Non-pigmented ciliary epithelial cell (primary cell): ENCODE results near the gene METRN.

Experiments
- DNase-seq: peaks from one replicate; pipeline ENCODE4 v3.0.0-alpha.2; 2010; ENCODE audit warnings: low read depth

Gene METRN

DNA sequence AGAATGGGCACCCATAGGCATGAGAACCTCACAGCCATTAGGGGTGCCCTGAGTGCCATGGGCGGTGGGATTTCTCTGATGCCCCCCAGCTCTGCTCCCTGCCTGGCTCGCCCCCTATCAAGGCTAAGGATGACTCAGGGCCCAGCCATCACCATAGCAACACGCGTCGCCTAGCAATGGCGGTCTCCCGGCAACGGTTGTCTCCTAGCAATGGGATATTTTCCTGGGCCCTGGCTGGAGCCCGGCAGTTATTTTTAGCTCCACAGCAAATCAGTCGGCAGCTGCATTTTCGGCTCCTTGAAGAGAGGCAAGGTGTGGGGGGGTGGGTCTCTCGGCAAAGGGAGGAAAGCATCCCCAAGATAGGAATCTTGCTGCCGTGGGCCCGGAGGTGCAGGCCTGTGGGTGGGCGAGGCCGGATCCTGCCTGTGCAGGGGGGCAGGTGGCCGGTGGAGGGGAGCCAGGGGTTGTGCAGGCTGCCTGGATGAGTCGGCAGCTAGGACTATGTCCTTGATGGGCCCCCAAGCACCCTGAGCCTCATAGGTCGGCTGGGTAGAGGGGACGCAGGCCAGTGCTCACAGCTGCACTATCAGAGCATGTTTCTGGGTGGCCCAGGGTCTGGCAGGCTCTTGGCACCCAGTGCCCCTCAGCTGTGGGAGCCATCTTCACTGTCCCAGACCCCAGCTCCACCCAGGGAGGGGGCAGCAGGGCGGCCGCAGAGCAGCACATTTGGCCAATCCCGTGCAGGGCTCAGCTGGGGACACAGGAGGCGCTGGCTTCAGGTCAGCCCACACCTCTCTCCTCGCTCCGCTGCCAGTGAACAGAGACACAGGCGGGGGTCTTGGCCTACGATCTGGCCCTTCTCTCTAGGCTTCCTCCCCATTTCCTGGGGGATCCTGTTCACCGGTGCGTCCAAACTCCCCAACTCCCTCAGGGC lies 5.1 kb upstream of the METRN start:
- peak; percentile 65 for DNase-seq

DNA sequence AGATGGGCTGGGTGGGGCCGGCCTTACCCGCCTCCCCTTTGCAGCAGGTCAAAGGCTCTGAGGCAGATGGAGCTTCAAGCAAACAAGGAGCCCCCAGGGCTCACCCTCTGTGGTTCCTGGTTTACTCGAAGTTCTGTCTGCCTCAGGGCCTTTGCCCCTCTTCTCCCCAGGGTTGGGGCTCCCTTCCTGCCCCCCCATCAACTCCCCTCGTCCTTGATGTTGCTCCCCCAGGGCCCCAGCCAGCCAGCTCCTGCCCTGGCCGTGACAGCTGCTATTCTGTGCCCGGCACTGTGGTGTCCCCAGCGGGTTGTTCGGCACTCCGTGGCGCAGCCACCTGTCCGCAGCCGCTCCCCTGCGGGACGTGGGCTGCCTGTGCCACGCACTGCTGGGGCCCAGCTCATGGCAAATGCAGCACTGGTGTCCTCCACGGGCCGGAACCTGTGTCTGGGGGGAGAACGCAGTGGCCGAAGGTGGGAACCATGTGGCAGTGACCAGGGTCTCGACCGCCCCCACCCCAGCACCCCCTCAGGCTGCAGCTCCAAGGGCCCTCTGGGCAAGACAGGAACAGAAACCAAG lies 4.3 kb upstream of the METRN start:
- DNase-seq = no peak

DNA sequence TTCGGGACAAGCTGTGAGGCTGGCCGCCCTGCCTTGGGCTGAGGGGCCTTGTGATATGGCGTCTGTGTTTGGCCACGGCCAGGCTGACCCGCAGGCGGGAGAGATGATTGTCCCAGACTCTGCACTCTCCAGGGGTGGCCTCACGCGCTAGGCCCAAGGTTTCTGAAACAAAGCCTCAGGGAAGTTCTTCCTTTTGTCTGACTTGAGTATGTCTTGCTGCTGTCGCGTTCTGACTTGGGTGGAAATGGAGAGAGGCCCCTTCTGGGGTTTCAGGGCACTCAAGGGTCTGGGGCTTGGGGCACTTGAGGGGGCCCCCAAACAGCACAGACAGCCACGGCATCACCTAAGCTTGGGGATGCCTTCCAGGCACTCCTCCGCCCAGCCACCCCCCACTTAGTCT lies 3.8 kb upstream of the METRN start:
- DNase-seq = no peak

DNA sequence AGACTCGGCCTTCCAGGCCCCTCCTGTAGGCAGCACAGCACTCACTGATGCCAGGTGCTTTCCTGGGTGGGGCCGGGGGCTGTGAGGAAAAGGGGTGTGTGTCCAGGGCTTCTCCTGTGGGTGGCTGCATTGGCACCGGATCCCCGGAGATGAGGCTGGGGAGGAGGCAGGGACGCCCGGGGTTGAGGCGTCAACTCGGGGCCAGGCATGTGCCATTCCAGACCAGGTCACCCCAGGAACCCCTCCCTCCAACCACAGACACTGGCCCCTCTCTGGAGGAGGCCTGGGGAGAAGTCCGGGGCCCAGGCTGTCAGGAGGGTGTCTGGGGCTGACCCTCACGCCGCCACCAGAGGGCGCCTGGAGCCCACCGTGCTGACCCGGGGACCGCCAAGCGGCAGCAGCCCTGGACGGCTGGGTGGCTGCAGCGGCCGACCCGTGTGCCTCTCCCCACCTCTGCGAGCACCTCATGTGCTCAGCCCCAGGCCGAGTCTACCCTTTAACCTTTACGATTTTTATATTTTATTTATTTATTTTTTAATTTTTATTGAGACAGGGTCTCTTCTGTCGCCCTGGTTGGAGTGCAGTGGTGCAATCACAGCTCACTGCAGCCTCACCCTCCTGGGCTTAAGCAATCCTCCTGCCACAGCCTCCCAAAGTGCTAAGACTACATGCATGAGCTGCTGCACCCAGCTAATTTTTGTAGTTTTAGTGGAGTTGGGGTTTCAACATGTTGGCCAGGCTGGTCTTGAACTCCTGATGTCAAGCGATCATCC lies 3.2 kb upstream of the METRN start:
- no peak for DNase-seq

DNA sequence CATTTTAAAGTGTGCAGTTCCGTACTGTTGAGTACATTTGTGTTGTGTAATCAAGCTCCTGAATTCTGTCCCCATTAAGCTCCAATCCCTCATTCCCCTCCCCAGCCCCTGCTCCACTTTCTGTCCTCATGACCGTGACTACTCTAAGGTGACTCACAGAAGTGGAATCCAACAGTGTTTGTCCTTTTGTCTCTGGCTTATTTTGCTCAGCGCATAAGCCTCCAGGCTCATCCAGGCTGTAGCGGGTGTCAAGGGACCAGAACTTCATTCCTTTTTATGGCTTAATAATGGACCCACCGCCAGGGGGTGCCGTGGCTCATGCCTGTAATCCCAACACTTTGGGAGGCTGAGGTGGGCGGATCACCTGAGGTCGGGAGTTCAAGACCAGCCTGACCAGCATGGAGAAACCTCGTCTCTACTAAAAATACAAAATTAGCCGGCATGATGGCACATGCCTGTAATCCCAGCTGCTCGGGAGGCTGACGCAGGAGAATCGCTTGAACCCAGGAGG lies 2.1 kb upstream of the METRN start:
- DNase-seq = peak; percentile 88

DNA sequence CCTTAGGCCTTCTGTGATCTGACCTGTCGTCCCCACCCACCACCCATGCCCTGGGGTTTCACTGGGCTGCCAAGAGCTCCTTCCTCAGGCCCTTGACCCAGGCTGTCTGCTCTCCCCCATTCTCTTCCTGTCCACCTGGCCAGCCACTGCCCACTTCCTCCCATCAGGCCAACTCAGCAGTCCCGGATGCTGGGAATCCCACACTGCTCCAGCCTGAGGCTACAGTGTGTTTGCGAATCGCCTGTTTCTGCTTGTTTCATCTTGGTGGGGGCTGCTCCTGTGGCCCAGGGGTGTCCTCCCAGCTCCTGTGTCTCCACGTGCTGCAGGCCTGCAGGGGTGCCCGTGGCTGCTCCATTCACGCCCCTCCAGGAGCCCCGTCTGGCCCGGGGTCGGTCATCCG lies 839 bp upstream of the METRN start:
- no peak for DNase-seq

DNA sequence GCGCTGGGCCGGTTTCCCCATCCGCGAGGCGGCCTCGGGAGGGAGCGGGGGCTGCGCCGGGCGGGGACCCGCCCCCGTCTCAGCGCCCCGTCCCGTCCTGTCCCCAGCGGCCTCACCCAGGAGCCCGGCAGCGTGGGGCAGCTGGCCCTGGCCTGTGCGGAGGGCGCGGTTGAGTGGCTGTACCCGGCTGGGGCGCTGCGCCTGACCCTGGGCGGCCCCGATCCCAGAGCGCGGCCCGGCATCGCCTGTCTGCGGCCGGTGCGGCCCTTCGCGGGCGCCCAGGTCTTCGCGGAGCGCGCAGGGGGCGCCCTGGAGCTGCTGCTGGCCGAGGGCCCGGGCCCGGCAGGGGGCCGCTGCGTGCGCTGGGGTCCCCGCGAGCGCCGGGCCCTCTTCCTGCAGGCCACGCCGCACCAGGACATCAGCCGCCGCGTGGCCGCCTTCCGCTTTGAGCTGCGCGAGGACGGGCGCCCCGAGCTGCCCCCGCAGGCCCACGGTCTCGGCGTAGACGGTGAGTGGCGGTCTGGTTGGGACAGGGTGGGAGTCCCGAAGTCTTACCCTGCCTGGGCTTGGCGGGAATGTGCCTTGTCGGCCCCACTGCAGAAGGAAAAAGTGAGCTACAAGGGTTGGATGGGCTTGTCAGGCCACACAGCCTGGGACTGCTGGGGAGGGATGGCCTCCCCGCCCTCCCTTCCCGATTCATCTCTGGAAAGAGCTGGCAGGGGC lies 720 bp downstream of the METRN start:
- DNase-seq = no peak

DNA sequence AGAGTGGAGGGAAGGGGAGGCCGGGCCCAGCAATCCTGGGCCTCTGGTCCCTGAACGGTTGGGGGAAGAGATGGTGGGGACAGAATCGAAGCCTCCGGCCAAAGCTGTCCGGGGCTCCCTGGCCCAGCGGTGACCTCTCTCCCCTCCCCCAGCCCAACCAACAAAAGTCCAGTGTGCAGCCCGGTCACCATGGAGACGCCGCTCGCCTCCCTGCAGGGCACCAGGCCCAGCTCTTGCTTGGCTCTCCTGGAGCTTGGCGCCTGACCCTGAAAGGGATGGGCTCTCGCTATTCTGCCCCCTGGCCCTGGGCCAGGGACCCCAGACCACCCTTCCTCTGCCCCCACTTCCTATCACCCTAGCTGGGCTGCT lies 1.3 kb downstream of the METRN start:
- DNase-seq = no peak

DNA sequence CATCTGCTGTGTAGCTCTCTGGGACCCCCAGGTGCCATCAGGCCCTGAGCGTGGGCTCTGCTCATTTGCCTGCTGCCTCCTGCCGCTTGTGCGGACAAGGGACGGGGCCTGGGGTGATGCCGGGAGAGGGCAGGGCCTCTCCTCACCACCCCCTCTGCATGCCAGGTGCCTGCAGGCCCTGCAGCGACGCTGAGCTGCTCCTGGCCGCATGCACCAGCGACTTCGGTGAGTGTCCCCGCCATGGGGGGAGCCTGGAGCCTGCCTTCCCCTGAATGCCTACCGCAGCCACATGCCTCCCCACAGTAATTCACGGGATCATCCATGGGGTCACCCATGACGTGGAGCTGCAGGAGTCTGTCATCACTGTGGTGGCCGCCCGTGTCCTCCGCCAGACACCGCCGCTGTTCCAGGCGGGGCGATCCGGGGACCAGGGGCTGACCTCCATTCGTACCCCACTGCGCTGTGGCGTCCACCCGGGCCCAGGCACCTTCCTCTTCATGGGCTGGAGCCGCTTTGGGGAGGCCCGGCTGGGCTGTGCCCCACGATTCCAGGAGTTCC lies 1.9 kb downstream of the METRN start:
- DNase-seq = no peak

DNA sequence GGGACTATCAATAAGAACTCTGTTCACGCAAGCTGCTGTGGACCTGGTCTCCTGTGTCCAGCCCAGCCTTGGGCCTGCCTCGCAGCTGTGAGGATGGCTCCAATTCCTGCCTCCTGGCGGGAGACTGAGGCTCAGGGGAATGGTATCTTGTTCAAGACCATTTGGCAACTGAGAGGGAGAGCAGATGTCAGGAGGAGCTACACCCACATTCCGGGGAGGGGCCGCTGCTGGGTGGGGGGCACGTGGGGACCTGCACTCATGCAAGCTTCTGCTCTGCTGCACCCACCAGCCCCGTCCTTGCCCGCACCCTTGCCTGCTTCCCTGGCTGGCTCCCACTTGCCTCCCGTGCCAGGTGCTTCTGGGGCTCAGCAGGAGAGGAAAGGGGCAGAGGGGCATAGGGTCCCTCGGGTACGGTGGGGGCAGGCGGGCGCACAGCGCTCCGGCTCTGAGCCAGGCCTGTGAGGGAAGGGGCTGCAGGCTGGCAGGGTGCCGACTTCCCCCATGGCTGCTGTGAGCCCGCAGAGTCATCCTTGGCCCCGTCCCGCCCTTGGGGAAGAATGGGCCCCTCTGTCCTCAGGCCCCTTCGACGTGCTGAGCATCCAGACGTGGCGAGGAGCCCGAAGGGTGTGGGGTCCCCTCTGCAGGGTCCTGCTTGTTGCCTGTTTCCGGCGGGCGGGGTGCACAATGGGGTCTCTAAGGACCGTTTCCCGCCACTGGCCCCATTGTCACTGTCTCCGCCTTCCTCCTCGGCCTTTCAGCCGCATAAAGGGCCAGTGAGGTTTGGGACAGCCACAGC lies 2.7 kb downstream of the METRN start:
- DNase-seq = no peak

DNA sequence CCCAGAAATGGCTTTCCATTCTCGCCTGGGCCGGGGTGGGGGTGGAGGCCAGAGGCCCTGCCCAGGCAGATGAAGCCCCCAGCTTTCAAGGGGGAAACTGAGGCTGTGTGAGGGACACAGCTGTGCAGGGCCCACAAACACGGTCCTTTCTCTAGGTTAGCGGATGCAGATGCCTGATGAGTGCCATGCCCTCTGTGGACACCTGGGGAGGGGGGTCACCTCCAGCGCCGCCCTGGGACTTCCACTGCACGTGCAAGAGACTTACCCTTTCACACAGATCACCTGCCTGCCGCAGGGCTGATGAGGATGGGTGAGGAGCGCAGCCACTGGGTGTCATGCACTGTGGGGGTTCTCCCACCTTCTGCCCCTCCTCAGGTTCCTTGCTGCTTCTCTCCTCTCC lies 3.5 kb downstream of the METRN start:
- no peak for DNase-seq

DNA sequence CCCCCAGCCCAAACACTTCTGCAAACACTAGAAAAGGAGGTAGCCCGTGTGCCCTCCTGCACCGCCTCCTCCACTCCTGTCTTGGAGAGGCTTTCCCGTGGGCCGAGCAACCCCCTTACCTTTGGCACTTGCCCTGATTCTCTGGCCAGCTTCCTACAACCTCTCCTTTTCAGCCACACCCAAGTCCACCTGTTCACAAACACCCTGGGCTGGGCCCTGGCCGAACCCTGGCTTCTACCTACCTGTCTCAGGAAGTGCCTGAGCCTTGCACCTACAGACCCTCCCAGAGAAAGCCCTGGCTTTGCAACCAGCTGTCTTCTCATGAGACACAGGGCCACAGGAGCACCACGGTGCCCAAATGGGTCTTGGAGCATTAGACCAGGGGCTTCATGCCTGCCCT lies 4.0 kb downstream of the METRN start:
- DNase-seq = no peak

DNA sequence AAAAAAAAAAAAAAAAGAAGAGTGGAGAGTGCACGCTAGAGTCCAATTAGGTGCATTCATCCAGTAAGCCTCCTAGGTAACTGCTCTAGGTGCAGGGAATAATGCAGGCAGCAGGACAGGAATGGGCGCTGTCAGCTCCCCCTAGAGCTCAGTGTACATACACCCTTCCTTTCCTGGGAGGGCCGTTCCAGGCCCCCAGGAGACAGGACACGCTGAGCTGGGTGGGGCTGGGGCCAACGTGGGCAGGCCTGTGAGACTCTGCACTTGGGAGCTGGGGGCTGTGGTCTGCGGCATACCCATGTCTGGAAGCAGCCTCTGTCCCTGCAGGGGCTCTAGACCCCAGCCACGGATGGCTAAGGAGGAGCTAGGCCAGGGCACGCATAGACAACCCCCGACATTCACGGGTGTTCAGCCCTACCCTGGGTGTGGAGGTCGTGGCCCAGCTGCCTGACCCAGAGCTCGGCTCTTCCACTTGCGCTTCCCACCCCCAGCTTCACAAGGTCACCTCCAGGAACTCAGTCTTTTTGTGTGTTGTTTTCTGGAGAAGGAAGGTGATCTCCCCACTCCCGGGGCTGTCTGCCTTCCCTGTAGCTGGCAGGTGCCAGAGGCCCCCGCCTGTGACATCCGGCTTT lies 5.0 kb downstream of the METRN start:
- no peak for DNase-seq

DNA sequence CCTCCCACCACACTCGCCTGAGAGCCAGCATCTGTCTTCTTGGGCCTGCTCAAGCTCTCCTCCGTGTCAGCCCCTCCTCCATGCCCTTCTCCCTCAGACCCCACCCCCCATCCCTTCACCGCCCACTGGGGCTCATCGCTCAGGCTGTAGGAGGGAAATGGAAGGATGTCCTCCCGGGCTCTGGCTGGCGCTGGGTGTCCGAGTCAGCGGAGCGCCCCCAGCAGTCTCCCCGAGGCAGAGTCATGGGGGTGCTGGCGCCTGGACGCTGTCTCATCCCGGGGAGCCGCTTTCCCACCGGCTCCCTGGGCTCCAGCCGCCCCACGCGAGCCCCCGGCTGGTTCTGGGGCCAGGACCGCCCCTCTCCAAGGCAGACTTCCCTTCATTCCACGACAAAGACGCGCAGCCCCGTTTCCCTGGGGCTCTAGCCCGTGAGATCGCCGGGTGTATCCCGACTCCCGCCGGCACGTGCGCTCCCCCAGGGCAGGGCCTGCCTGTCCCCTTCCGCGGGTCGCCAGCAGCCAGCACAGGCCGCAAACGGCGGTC lies 5.6 kb downstream of the METRN start:
- no peak for DNase-seq

DNA sequence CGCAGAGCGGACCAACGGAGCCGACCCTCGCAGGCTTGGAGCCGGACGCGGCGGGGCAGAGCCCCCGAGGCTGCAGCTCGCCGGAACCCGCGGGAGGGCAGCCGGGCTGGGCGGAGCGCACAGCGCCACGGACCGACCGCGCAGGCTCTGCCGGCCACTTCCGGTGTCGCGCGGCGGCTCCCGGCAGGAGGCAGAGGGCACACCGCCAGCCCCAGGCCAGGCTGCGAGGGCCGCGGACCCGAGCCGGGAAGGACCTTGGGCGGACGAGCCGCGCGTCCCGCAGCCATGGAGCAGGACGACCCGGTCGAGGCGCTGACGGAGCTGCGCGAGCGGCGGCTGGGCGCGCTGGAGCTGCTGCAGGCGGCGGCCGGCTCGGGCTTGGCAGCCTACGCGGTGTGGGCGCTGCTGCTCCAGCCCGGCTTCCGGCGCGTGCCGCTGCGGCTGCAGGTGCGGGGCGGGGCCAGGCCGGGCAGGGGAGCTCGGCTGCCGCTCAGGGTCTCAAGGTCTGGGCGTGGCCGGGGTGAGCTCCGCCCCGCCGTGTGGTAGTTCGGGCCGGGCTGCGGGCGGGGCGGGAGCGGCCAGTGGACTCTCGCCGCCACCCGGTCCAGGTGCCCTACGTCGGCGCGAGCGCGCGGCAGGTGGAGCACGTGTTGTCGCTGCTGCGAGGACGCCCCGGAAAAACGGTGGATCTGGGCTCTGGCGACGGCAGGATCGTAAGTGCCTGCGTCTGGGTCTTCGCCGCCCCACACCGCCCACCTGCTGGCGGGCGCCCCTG lies 6.3 kb downstream of the METRN start, which contains the start of gene ANTKMT:
ANTKMT (plus strand) TSS at position 157 of the 775 bp plus-strand sequence; CDS start at position 286, 129 bp downstream.
- no peak for DNase-seq

DNA sequence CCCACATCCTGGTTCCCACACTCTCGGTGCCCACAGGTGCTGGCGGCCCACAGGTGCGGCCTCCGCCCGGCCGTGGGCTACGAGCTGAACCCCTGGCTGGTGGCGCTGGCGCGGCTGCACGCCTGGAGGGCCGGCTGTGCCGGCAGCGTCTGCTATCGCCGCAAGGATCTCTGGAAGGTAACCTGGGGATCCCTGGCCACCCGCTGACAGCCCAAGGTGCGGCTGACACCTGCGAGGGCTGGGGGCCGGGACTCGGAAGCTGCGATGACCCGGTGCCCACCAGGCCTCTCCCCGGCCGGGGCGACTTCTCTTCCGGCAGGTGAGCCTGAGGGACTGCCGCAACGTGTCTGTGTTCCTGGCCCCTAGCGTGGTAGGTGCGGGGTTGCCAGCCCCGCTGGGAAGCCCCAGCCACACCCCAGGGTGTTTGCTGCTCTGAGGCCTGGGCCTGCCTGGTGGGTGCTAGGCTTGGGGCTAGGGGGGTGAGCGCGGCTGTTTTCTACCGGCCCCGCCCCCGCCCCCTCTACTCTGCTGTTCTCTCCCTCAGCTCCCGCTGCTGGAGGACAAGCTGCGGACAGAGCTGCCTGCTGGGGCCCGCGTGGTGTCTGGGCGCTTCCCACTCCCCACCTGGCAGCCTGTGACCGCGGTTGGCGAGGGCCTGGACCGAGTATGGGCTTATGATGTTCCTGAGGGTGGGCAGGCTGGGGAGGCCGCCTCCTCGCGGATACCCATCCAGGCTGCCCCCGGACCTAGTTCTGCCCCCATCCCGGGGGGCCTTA lies 7.0 kb downstream of the METRN start:
- no peak for DNase-seq

DNA sequence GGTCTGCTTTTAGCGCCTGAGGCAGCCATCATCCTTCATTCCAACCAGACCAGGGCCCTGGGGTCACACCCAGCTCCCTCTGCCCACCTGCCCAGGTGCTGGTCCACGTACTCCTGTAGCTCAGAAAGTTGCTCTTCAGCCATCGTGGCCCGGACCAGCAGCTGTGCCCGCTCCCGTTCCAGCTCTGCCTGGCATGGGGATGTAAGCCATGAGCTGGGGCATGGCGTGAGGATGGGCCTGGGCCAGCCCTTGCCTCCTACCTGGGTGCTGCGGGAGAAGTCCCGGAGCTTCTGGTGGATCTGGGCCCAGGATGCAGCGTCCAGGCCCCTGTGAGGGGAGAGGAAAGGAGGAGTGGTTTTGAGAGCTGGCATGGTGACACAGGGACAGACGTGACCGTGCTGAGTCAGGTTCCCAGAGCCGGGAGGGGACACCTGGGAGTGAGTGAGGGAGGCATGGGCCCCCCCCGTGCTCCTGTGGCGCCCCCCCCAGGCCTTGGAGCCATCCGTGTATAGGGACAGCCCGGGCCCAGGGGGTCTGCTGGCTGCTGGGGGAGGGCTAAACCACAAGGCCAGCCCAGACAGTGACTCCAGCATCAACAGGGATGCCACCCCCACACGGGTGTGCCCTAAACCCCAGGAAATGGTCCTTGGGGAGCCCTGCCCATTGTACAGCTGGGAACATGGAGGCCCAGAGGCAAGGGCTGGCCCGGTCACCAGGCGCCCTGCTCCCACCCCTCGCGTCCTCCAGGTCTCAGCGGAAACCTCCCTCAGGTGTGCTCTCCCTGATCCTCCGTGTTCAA lies 8.1 kb downstream of the METRN start:
- no peak for DNase-seq

DNA sequence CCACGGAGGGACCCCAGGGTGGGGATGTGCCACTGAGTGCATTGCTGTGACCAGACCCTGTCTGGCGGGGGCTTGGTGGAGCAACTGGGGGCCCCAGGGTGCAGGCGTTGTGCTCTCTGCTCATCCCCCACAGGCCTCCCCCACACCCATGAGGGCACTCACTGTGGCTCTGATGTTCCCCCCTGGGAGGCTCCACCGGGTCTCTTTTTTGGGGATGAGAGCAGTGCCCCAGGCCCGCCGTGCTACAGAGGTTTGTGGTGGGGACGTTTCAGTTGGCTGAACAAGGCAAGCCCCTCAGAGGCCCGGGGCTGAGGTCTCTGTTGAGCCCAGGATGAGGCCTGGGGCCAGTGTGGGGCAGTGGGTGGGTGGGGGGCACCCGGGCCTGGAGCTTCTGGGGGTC lies 8.8 kb downstream of the METRN start:
- DNase-seq = no peak
